Activated T-cell treated with anti-CD3 and anti-CD28 coated beads for 48 hours (primary cell): ENCODE measurements around the gene KATNAL1.
"Not testable (repeated sequence)": the region's sequence is repeated elsewhere in the genome, so short reads cannot be mapped to it uniquely, and the experiment has no call there.

Source experiments
- DNase-seq: peaks from one replicate; pipeline ENCODE4 v3.0.0-alpha.2; 2020; ENCODE audit warnings: low read depth

Gene KATNAL1

GRCh38 chr13:30292325-30292724 is 15.0 kb downstream of the KATNAL1 start:
- DNase-seq = no peak

GRCh38 chr13:30290812-30291436 is 16.4 kb downstream of the KATNAL1 start:
- no peak for DNase-seq

DNA sequence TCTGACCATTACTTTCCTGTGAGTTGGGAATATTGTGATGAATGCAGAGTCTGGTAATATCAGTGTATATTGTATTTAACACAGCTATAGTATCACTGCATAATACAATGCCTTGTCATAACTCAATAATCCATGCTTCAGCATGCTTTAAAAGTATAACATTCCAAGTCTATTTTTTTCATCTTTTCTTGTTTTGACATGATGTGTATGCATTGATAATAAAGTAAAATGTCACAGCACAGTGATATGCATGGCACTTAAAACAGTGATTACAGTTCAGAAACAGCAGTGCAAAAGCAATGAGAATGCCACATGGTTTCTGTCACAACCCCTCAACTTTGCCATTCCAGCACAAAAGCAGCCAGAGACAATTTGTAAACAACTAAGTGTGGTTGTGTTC is 17.8 kb downstream of the KATNAL1 start:
- no peak for DNase-seq

DNA sequence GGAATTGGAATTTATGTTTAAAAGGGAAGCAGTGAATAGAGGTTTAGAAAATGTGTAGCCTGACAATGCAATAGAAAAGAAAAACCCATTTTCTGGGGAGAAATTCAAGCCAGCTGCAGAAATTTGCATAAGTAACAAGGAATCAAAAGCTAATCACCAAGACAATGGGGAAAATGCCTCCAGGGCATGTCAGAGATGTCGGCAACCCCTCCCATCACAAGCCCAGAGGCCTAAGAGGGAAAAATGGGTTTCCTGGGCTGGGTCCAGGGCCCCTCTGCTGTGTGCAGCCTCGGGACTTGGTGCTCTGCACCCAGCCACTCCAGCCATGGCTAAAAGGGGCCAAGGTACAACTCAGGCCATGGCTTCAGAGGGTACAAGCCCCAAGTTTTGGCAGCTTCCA is 21.3 kb downstream of the KATNAL1 start:
- not testable (repeated sequence) for DNase-seq

- DNase-seq = no peak
These were observed 31.2 kb downstream of the KATNAL1 start for GRCh38 chr13:30276178-30276577.

DNA sequence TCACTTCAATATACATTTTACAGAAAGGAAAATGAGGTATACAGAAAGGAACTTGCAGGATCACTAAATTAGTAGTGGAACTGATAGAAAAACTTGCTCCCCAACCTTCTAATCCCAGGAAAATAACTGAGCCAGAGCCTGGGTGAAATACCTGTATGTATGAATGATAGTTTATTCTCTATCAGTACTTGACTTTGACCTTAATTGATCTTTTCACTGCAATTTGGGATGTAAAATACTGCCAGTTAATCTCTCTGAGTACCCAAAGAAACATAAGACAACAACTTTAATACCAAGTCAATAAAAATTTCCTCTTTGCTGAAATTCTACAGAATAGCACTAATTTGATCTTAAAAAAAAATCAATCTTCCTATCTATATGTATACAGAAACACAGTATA is 33.3 kb downstream of the KATNAL1 start:
- DNase-seq = no peak

GRCh38 chr13:30270035-30270434 is 37.3 kb downstream of the KATNAL1 start:
- not testable (repeated sequence) for DNase-seq

GRCh38 chr13:30268673-30269072 is 38.7 kb downstream of the KATNAL1 start:
- no peak for DNase-seq

- DNase-seq = no peak
These were observed 40.6 kb downstream of the KATNAL1 start for GRCh38 chr13:30266756-30267155.

DNA sequence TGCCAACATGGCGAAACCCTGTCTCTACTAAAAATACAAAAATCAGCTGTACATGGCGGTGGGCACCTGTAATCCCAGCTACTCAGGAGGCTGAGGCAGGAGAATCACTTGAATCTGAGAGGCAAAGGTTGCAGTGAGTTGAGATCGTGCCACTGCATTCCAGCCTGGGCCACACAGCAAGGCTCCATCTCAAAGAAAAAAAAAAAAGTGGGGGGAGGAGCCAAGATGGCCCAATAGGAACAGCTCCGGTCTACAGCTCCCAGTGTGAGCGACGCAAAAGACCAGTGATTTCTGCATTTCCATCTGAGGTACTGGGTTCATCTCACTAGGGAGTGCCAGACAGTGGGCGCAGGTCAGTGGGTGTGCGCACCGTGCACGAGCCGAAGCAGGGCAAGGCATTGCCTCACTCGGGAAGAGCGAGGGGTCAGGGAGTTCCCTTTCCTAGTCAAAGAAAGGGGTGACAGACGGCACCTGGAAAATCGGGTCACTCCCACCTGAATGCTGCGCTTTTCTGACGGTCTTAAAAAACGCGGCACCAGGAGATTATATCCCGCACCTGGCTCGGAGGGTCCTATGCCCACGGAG is 48.1 kb downstream of the KATNAL1 start:
- not testable (repeated sequence) for DNase-seq

- DNase-seq = no peak
These were observed 49.8 kb downstream of the KATNAL1 start for GRCh38 chr13:30257468-30258099.

DNA sequence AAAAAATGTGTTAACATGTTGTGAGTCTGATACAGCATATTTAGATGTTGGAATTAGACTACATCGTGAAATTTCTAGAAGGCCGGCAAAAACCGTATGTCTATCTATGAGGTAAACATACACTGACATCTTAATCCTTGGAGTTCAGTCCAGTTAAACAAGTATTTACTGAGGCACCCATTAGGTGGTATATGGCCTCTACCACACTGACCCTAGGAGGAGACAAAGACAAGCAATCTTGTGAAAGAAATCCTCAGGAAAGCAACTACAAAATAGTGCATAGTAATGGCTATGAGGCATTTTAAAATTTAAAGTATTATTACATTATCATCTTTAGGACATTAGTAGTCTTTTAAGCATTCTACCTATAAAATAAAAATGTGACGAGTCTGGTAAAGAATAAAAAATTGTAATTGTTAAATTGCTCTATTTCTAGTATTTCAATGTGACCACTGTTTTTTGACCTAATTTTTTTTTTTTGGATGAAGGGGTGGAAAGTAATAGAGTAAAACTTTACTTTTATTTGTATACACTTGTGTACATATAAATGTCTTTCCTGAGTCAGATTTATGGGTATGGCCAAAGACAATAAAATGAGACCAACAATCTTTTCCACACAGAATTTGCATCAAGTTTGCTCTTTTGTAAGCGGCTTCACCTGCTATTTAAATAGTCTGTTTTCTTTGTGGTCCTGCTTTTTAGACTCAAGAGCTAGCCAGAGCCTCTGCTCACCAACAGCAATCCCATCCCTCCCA is 50.5 kb downstream of the KATNAL1 start:
- DNase-seq = no peak

GRCh38 chr13:30255696-30256095 is 51.7 kb downstream of the KATNAL1 start:
- no peak for DNase-seq

- no peak for DNase-seq
These were observed 53.5 kb downstream of the KATNAL1 start for GRCh38 chr13:30253830-30254229.

GRCh38 chr13:30247406-30247805 is 59.9 kb downstream of the KATNAL1 start:
- no peak for DNase-seq

DNA sequence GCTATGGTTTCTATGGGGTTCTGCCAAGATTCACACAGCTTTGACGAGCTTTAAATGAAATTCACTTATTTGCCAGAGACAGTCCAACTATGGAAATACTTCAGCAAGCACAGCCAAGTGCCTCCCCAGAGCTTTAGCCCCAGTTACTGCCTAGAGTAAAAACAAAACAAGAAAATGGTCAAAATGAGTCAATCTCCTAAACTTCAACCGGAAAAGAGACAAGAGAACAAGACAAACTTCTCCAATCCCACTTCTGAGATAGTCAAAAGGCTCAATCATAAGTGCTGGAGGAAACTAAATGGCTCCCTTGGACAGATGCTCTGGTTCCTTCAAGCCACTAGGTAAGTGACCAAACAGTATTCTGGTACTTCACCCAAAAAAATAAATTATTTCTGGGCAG is 65.8 kb downstream of the KATNAL1 start:
- no peak for DNase-seq

GRCh38 chr13:30240608-30241007 is 66.7 kb downstream of the KATNAL1 start:
- no peak for DNase-seq

GRCh38 chr13:30235216-30235615 is 72.1 kb downstream of the KATNAL1 start:
- DNase-seq = no peak

GRCh38 chr13:30234619-30235162 is 72.7 kb downstream of the KATNAL1 start:
- DNase-seq = no peak

- DNase-seq = no peak
These were observed 82.6 kb downstream of the KATNAL1 start for GRCh38 chr13:30224732-30225131.

DNA sequence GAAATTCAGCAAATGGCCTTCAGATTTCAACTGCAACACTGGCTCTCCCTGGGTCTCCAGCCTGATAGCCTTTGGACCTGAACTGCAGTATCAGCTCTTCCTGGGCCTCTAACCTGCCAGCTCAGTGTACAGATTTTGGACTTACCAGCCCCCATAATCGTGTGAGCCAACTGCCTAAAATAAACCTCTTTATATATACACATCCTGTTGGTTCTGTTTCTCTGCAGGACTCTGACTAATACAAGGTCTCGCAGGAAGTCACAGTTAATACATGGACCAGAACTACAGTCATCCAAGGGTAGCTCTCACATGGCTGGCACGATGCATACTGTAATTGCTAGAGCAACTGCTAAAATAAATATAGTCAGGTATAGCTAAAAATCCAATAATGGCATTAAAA is 85.1 kb downstream of the KATNAL1 start:
- no peak for DNase-seq

- no peak for DNase-seq
These were observed 91.2 kb downstream of the KATNAL1 start for GRCh38 chr13:30216111-30216510.

DNA sequence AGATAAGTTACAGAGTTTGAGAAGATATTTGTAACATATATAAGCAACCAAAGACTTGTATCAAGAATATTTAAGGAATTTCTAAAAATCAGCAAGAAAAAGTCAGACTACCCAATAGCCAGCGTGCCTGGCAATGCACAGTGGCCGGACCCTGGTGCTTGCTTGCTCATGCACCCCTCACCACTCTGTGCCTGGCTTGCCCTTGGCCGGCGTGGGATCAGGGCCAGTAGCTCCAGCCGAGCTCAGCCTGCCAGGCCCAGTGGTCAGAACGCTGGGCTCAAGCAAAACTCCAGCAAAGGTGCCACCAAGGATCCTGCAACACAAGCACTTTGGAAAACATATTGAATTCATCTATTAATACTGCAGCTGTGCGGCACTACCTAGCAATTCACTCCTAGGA is 95.1 kb downstream of the KATNAL1 start:
- DNase-seq = no peak
